Neural progenitor cell (in vitro differentiated cells): ENCODE measurements around the gene NUAK2. TPM values are rescaled to one million over a fixed set of nuclear protein-coding genes. Genes with fewer than 3 reads are reported as not detected.

ENCODE experiments used
- DNase-seq: peaks from one replicate; pipeline ENCODE4 v3.0.0-alpha.2; 2016; ENCODE audit warnings: low spot score
- H2AFZ ChIP-seq: fragments of 200-600 bp; sonication (generic); replicated peaks from 2 replicates; pipeline ENCODE4 v1.6.1; 2016; ENCODE audit warnings: antibody characterized with exemption
- H3F3A ChIP-seq: fragments of 200-600 bp; sonication (generic); 2 replicates; pipeline ENCODE4 v1.6.1; 2016; ENCODE audit warnings: antibody characterized with exemption, low read depth
- H3K27ac ChIP-seq: fragments of 200-600 bp; sonication (generic); 2 replicates; pipeline ENCODE4 v1.5.1; 2016; ENCODE audit warnings: mild to moderate bottlenecking
- H3K27me3 ChIP-seq: fragments of 200-600 bp; sonication (generic); 2 replicates; pipeline ENCODE4 v1.6.1; 2016; ENCODE audit warnings: mild to moderate bottlenecking, moderate library complexity
- H3K36me3 ChIP-seq: fragments of 200-600 bp; sonication (generic); 2 replicates; pipeline ENCODE4 v1.5.1; 2016
- H3K4me1 ChIP-seq: fragments of 200-600 bp; sonication (generic); 2 replicates; pipeline ENCODE4 v1.6.1; 2016; ENCODE audit warnings: mixed run types
- H3K4me2 ChIP-seq: fragments of 200-600 bp; sonication (generic); 2 replicates; pipeline ENCODE4 v1.6.1; 2016
- H3K4me3 ChIP-seq: fragments of 200-600 bp; sonication (generic); 2 replicates; pipeline ENCODE4 v1.5.1; 2016
- H3K79me2 ChIP-seq: fragments of 200-600 bp; sonication (generic); 2 replicates; pipeline ENCODE4 v1.6.1; 2016; ENCODE audit warnings: low read depth
- H3K9ac ChIP-seq: fragments of 200-600 bp; sonication (generic); 2 replicates; pipeline ENCODE4 v1.6.1; 2016
- H3K9me3 ChIP-seq: fragments of 200-600 bp; sonication (generic); 2 replicates; pipeline ENCODE4 v1.5.1; 2016; ENCODE audit warnings: low read depth
- H4K20me1 ChIP-seq: fragments of 200-600 bp; sonication (generic); 2 replicates; pipeline ENCODE4 v1.6.1; 2016; ENCODE audit warnings: low read depth
- H3K27ac Mint-ChIP-seq: 3 replicates; pipeline ENCODE4 v1.8.0; 2021; ENCODE audit warnings: mixed read lengths
- H3K27me3 Mint-ChIP-seq: 2 replicates; pipeline ENCODE4 v1.8.0; 2022; ENCODE audit warnings: low read depth, mild to moderate bottlenecking, inconsistent platforms, moderate library complexity, mixed read lengths; ENCODE audit not compliant: insufficient read depth
- H3K36me3 Mint-ChIP-seq: 3 replicates; pipeline ENCODE4 v1.8.0; 2021; ENCODE audit warnings: mixed read lengths
- H3K4me1 Mint-ChIP-seq: 3 replicates; pipeline ENCODE4 v1.8.0; 2021; ENCODE audit warnings: mixed read lengths
- H3K4me3 Mint-ChIP-seq: 3 replicates; pipeline ENCODE4 v1.8.0; 2021; ENCODE audit warnings: mild to moderate bottlenecking, moderate library complexity, mixed read lengths
- H3K9me3 Mint-ChIP-seq: 3 replicates; pipeline ENCODE4 v1.8.0; 2020; ENCODE audit warnings: mixed read lengths
- CTCF ChIP-seq: fragments of 200-600 bp; sonication (generic); IDR thresholded peaks from 2 replicates; pipeline ENCODE4 v1.5.1; 2017; ENCODE audit warnings: antibody characterized with exemption, mild to moderate bottlenecking
- EZH2 ChIP-seq: fragments of 200-600 bp; sonication (generic); IDR thresholded peaks from 2 replicates; pipeline ENCODE4 v1.6.1; 2017; ENCODE audit warnings: antibody characterized with exemption, mild to moderate bottlenecking, moderate library complexity
- EZH2phosphoT487 ChIP-seq: fragments of 200-600 bp; sonication (generic); IDR thresholded peaks from 2 replicates; pipeline ENCODE4 v1.6.1; 2017; ENCODE audit warnings: antibody characterized with exemption
- total RNA-seq: library from RNA; depleted of rRNA; stranded (reverse); fragments of >200 nt; gene quantifications from 2 replicates; pipeline ENCODE4 v1.2.3, GENCODE V29; 2015; ENCODE audit warnings: low replicate concordance

Gene NUAK2
- total RNA-seq, 1 donor from 2014 or later: 29.4 TPM

- peaks cover 6% of the 10 kb centered on the region for H3K36me3 Mint-ChIP-seq
- no peak overlapping the region for H3K27ac ChIP-seq
- peaks cover 34% of the 10 kb centered on the region for H3F3A ChIP-seq
- no peak for DNase-seq
- no peaks in the 10 kb centered on the region for H3K9me3 Mint-ChIP-seq
- no peaks in the 10 kb centered on the region for H3K27me3 ChIP-seq
- no peak overlapping the region for H3K27ac Mint-ChIP-seq
- H3K4me1 Mint-ChIP-seq: peaks cover 44% of the 10 kb centered on the region
- no peaks in the 10 kb centered on the region for H3K9me3 ChIP-seq
- no peak overlapping the region for H2AFZ ChIP-seq
- no peaks in the 10 kb centered on the region for H3K36me3 ChIP-seq
- no peak overlapping the region for H3K4me2 ChIP-seq
- H3K79me2 ChIP-seq: no peaks in the 10 kb centered on the region
- peaks cover 11% of the 10 kb centered on the region for H3K27me3 Mint-ChIP-seq
- no peak overlapping the region for H3K4me3 ChIP-seq
- no peaks in the 10 kb centered on the region for H4K20me1 ChIP-seq
- no peak overlapping the region for H3K4me3 Mint-ChIP-seq
- peaks cover 29% of the 10 kb centered on the region for H3K4me1 ChIP-seq
- H3K9ac ChIP-seq: no peak overlapping the region
- TF ChIP-seq CTCF (no peak), EZH2 (no peak), EZH2phosphoT487 (no peak)
Observed at GRCh38 chr1:205269711-205270110, 51.8 kb downstream of the NUAK2 start.

DNA sequence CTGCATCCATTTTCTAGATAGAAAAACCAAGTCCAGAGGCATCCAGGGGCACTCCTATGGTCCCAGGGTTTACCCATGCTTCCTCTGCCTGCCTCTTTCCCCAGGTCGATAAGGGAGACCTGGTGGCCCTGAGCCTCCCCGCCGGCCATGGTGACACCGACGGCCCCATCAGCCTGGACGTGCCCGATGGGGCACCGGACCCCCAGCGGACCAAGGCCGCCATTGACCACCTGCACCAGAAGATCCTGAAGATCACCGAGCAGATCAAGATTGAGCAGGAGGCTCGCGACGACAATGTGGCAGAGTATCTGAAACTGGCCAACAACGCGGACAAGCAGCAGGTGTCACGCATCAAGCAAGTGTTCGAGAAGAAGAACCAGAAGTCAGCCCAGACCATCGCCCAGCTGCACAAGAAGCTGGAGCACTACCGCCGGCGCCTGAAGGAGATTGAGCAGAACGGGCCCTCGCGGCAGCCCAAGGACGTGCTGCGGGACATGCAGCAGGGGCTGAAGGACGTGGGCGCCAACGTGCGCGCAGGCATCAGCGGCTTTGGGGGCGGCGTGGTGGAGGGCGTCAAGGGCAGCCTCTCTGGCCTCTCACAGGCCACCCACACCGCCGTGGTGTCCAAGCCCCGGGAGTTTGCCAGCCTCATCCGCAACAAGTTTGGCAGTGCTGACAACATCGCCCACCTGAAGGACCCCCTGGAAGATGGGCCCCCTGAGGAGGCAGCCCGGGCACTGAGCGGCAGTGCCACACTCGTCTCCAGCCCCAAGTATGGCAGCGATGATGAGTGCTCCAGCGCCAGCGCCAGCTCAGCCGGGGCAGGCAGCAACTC, 52.5 kb downstream of the NUAK2 start:
- DNase-seq: no peak
- no peak overlapping the region for H3K27ac ChIP-seq
- no peaks in the 10 kb centered on the region for H3K9me3 ChIP-seq
- H3K9ac ChIP-seq: no peak overlapping the region
- no peak overlapping the region for H2AFZ ChIP-seq
- Mint-ChIP-seq H3K9me3 (no peaks in the 10 kb centered on the region), H3K4me1 (peaks cover 38% of the 10 kb centered on the region), H3K36me3 (peaks cover 6% of the 10 kb centered on the region), H3K27ac (no peak overlapping the region), H3K27me3 (peaks cover 11% of the 10 kb centered on the region), H3K4me3 (no peak overlapping the region)
- H3K4me3 ChIP-seq: no peak overlapping the region
- H3K4me1 ChIP-seq: peaks cover 23% of the 10 kb centered on the region
- H3F3A ChIP-seq: peaks cover 31% of the 10 kb centered on the region
- H3K79me2 ChIP-seq: no peaks in the 10 kb centered on the region
- H3K27me3 ChIP-seq: no peaks in the 10 kb centered on the region
- no peak for TF ChIP-seq EZH2phosphoT487
- no peak for TF ChIP-seq EZH2
- no peak for TF ChIP-seq CTCF
- H3K36me3 ChIP-seq: no peaks in the 10 kb centered on the region
- H3K4me2 ChIP-seq: no peak overlapping the region
- H4K20me1 ChIP-seq: no peaks in the 10 kb centered on the region

DNA sequence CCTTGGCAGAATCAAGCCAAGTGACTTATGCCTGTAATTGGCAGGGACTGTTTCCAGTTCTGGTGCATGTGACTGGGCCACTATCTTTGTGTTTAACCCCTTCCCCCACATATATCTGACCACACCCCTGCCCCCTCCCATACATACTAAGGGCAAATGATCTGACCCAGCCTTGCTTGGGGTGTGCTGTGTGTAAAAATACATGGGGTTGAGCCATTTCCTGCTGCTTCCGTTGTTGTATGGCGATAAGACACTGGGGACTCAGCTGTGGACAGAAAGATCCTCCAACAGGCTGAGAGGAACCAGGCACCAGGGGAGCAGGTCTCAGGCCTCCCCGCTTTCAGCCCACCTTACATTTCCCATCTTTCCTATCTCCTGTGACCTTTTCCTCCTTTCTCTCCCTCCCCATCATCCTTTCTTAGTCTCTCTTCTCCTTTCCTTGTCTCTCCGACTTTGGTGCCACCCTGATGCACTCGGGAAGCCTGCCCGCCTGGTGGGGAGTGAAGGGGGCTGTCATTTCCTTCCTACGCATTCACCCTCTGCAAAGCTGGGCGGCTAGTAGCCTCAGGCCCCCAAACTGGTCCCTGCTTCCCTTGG, 54.1 kb downstream of the NUAK2 start:
- Mint-ChIP-seq H3K4me3 (no peak overlapping the region), H3K36me3 (peaks cover 6% of the 10 kb centered on the region), H3K27ac (peak overlapping the region; percentile 83), H3K27me3 (peaks cover 11% of the 10 kb centered on the region), H3K9me3 (no peaks in the 10 kb centered on the region), H3K4me1 (peaks cover 31% of the 10 kb centered on the region)
- DNase-seq: no peak
- no peaks in the 10 kb centered on the region for H3K79me2 ChIP-seq
- TF ChIP-seq CTCF: no peak
- no peak for TF ChIP-seq EZH2phosphoT487
- no peak for TF ChIP-seq EZH2
- no peaks in the 10 kb centered on the region for H3K9me3 ChIP-seq
- H3K27me3 ChIP-seq: no peaks in the 10 kb centered on the region
- H3K4me2 ChIP-seq: no peak overlapping the region
- H3K4me3 ChIP-seq: no peak overlapping the region
- no peaks in the 10 kb centered on the region for H4K20me1 ChIP-seq
- H3K4me1 ChIP-seq: peaks cover 9% of the 10 kb centered on the region
- no peaks in the 10 kb centered on the region for H3K36me3 ChIP-seq
- no peak overlapping the region for H2AFZ ChIP-seq
- H3K9ac ChIP-seq: no peak overlapping the region
- peaks cover 16% of the 10 kb centered on the region for H3F3A ChIP-seq
- H3K27ac ChIP-seq: no peak overlapping the region
